Measurements from ENCODE around the gene KIAA1671. TPM values are rescaled to one million over a fixed set of nuclear protein-coding genes. Genes with fewer than 3 reads are reported as not detected.
A peak's percentile ranks its signal among the peaks of the same experiment; 100 is the strongest.

The KIAA1671 gene
- total RNA-seq, 3 donors from 2014 or later, result 71.3 to 131 (median 88.9) TPM

DNA sequence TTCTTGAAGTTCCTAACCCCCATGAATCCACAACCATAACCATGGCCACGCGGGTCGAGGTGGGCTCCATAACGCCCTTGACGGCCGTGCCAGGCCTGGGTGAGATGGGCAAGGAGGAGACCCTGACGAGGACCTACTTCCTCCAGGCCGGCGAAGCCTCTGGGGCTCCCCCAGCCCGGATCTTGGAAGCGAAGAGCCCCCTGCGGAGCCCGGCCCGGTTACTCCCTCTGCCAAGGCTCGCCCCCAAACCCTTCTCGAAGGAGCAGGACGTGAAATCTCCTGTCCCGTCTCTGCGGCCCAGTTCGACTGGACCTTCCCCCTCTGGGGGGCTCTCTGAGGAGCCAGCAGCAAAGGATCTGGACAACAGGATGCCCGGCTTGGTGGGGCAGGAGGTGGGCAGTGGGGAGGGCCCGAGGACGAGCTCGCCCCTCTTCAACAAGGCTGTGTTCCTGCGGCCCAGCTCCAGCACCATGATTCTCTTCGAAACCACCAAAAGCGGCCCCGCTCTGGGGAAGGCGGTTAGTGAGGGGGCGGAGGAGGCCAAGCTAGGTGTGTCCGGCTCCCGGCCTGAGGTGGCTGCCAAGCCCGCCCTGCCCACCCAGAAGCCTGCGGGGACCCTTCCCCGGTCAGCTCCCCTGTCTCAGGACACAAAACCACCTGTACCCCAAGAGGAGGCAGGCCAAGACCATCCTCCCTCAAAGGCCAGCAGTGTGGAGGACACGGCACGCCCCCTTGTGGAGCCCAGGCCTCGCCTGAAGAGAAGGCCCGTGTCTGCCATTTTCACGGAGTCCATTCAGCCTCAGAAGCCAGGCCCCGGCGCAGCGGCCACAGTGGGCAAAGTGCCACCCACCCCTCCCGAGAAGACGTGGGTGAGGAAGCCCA lies 75.7 kb downstream of the KIAA1671 start:
- intact Hi-C loops (cut with DNase I, micrococcal nuclease), result no loop called here
- TF ChIP-seq, protein P1, sequence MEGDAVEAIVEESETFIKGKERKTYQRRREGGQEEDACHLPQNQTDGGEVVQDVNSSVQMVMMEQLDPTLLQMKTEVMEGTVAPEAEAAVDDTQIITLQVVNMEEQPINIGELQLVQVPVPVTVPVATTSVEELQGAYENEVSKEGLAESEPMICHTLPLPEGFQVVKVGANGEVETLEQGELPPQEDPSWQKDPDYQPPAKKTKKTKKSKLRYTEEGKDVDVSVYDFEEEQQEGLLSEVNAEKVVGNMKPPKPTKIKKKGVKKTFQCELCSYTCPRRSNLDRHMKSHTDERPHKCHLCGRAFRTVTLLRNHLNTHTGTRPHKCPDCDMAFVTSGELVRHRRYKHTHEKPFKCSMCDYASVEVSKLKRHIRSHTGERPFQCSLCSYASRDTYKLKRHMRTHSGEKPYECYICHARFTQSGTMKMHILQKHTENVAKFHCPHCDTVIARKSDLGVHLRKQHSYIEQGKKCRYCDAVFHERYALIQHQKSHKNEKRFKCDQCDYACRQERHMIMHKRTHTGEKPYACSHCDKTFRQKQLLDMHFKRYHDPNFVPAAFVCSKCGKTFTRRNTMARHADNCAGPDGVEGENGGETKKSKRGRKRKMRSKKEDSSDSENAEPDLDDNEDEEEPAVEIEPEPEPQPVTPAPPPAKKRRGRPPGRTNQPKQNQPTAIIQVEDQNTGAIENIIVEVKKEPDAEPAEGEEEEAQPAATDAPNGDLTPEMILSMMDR (IDR thresholded peaks at IDR 0.05), result no peak
- DNase-seq, result peak; percentile 60 to 76 (median 73)
- Histone ChIP-seq H3K9me3 (no peaks in the 10 kb centered on the region), H3K4me1 (ENCODE audit: low read depth) (peaks cover 34% of the 10 kb centered on the region), H3K36me3 (ENCODE audit: low read depth) (no peaks in the 10 kb centered on the region), H3K4me3 (no peak overlapping the region)
- peak; percentile 25 for ATAC-seq

DNA sequence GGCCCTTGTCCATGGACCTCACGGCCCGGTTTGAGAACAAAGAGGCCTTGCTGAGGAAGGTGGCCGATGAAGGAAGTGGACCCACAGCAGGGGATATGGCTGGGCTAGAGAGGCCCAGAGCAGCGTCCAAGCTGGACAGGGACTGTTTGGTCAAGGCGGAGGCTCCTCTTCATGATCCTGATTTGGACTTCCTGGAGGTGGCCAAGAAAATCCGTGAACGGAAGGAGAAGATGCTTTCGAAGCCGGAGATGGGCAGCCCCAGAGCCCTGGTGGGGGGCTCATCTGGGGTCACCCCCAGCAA lies 76.3 kb downstream of the KIAA1671 start:
- intact Hi-C loops (cut with DNase I, micrococcal nuclease), result no loop called here
- ATAC-seq (no peak), DNase-seq (no peak)
- Histone ChIP-seq H3K4me1 (ENCODE audit: low read depth) (peaks cover 34% of the 10 kb centered on the region), H3K4me3 (no peak overlapping the region), H3K9me3 (no peaks in the 10 kb centered on the region), H3K36me3 (ENCODE audit: low read depth) (no peaks in the 10 kb centered on the region)
- TF ChIP-seq, protein P1 (IDR thresholded peaks at IDR 0.05), result no peak

DNA sequence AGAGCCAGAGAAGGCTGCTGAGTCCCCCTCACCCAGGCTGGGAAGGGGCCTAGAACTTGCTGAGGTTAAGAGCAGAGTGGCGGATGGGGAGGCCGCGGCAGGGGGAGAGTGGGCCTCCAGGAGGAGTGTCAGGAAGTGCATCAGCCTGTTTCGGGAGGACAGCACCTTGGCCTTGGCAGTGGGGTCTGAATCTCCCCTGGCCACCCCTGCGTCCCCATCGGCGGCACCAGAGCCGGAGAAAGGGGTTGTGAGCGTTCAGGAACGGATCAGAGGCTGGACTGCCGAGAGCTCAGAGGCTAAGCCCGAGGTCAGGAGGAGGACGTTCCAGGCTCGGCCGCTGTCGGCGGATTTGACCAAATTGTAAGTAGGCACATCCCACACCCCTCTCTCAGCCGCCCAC lies 76.7 kb downstream of the KIAA1671 start:
- peaks cover 34% of the 10 kb centered on the region for H3K4me1 ChIP-seq (ENCODE audit: low read depth)
- H3K36me3 ChIP-seq (ENCODE audit: low read depth), result no peaks in the 10 kb centered on the region
- intact Hi-C loops (cut with DNase I, micrococcal nuclease), result no loop called here
- no peak overlapping the region for H3K4me3 ChIP-seq
- ATAC-seq (no peak), DNase-seq (no peak)
- no peaks in the 10 kb centered on the region for H3K9me3 ChIP-seq
- TF ChIP-seq, protein P1 (IDR thresholded peaks at IDR 0.05), result no peak

DNA sequence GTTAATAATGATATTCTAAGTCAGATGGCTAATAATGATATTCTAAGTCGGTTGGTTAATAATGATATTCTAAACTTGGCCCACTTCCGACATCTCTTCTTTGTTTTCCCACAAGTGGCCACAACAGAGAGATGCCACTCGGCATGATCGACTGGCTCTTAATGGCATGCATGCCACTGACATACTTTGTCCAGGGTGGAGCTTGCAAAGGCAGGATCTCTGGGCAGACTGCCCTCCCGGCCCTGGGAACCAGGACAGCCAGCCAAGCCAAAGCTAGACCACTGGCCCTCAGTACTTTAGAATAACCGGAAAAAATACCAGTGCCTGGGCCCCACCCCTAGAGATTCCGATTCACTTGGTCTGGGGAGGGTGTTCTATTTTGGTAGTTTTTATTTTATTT lies 78.1 kb downstream of the KIAA1671 start:
- DNase-seq (no peak), ATAC-seq (no peak)
- Histone ChIP-seq H3K36me3 (ENCODE audit: low read depth) (no peaks in the 10 kb centered on the region), H3K9me3 (no peaks in the 10 kb centered on the region), H3K4me1 (ENCODE audit: low read depth) (peaks cover 38% of the 10 kb centered on the region), H3K4me3 (no peak overlapping the region)
- intact Hi-C loops (cut with DNase I, micrococcal nuclease), result no loop called here
- TF ChIP-seq, protein P1 (IDR thresholded peaks at IDR 0.05), result no peak

DNA sequence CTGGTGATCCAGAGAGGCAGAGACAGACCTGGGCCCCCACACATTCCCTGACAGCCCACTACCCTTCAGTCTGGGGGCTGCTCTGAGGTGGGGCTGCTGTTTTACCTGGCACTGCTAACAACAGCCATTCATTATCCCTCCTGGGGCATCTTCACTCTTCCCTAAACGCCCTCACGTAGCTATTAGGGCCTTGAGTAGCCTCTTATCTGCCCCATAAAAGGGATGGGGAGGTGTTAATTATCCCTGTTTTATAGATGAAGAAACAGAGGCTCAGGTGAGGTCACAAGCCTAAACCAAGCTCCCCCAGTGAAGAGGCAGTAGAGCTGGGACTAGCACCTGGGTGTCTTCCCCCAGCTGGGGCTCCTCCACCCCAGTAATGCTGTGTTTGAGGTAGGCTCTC lies 79.5 kb downstream of the KIAA1671 start:
- TF ChIP-seq, protein P1 (IDR thresholded peaks at IDR 0.05), result no peak
- peak in 1 of 3 donors; percentile 18 for DNase-seq
- no peak for ATAC-seq
- Histone ChIP-seq H3K36me3 (ENCODE audit: low read depth) (no peaks in the 10 kb centered on the region), H3K9me3 (no peaks in the 10 kb centered on the region), H3K4me1 (ENCODE audit: low read depth) (peaks cover 40% of the 10 kb centered on the region), H3K4me3 (no peak overlapping the region)
- intact Hi-C loops (cut with DNase I, micrococcal nuclease), result no loop called here
